Body of pancreas (tissue), 4 donors: Measurements from ENCODE around the gene TCF7.

Experiments
- POLR2A ChIP-seq, 3 donors: fragments of 450-650 bp; IDR thresholded peaks; one replicate each; pipeline ENCODE4 v1.6.1; 2016; ENCODE audit warnings: antibody characterized with exemption in 3 of 3, mild to moderate bottlenecking in 2 of 3
- TF ChIP-seq, protein P1 (sequence below), 7 experiments: fragments of 450-650 bp in 4 of 7; fragments of 200-600 bp in 3 of 7; sonication (generic) in 3 of 7; IDR thresholded peaks; one replicate each; pipeline ENCODE4 v1.5.1; 2016 to 2019; ENCODE audit warnings: antibody characterized with exemption in 7 of 7

DNA sequence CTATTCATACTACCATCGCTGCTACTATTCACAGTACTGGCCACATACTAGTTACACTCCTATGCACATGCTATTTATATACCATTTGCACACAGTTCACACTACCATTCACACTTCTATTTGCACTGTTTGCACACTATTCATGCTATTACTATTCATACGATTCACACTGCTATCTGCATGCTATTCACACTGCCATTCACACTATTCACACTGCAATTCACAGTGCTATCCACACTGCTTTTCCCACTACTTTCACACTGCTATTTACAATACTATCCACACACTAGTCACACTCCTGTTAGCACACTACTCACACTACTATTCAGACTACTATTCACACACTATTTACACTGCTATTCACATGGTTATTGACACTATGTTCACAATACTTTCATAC is 39.4 kb upstream of the TCF7 start:
- TF ChIP-seq, protein P1, sequence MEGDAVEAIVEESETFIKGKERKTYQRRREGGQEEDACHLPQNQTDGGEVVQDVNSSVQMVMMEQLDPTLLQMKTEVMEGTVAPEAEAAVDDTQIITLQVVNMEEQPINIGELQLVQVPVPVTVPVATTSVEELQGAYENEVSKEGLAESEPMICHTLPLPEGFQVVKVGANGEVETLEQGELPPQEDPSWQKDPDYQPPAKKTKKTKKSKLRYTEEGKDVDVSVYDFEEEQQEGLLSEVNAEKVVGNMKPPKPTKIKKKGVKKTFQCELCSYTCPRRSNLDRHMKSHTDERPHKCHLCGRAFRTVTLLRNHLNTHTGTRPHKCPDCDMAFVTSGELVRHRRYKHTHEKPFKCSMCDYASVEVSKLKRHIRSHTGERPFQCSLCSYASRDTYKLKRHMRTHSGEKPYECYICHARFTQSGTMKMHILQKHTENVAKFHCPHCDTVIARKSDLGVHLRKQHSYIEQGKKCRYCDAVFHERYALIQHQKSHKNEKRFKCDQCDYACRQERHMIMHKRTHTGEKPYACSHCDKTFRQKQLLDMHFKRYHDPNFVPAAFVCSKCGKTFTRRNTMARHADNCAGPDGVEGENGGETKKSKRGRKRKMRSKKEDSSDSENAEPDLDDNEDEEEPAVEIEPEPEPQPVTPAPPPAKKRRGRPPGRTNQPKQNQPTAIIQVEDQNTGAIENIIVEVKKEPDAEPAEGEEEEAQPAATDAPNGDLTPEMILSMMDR (IDR thresholded peaks at IDR 0.05): no peak
- no peak for TF ChIP-seq POLR2A (IDR thresholded peaks at IDR 0.05)
